GM23338 (cell line): ENCODE data around the gene BRAF. TPM values are rescaled to one million over a fixed set of nuclear protein-coding genes. Genes with fewer than 3 reads are reported as not detected.

Source experiments
- ATAC-seq: fragments of 200-7000 bp; cut with Tn5 transposase; 3 replicates; pipeline ENCODE4 v1.9.1; 2020
- DNase-seq: peaks from one replicate; pipeline ENCODE4 v3.0.0-alpha.2; 2015; ENCODE audit warnings: low spot score
- H2AFZ ChIP-seq: fragments of 200-600 bp; sonication (generic); 2 replicates; pipeline ENCODE4 v1.8.0; 2016; ENCODE audit warnings: antibody characterized with exemption, mild to moderate bottlenecking, moderate library complexity
- H3F3A ChIP-seq: fragments of 200-600 bp; sonication (generic); replicated peaks from 2 replicates; pipeline ENCODE4 v1.8.0; 2017; ENCODE audit warnings: antibody characterized with exemption, mixed run types, low read depth
- H3K27ac ChIP-seq: fragments of 200-600 bp; sonication (generic); 2 replicates; pipeline ENCODE4 v1.6.1; 2016; ENCODE audit warnings: low read depth
- H3K27me3 ChIP-seq: fragments of 200-600 bp; sonication (generic); 2 replicates; pipeline ENCODE4 v1.8.0; 2016; ENCODE audit warnings: mild to moderate bottlenecking, mixed run types, moderate library complexity; ENCODE audit not compliant: insufficient read depth
- H3K36me3 ChIP-seq: fragments of 200-600 bp; sonication (generic); 2 replicates; pipeline ENCODE4 v1.8.0; 2016; ENCODE audit warnings: mild to moderate bottlenecking; ENCODE audit not compliant: insufficient read depth
- H3K4me1 ChIP-seq: fragments of 200-600 bp; sonication (generic); 2 replicates; pipeline ENCODE4 v1.8.0; 2016; ENCODE audit warnings: mild to moderate bottlenecking, moderate library complexity; ENCODE audit not compliant: insufficient read depth
- H3K4me2 ChIP-seq: fragments of 200-600 bp; sonication (generic); 2 replicates; pipeline ENCODE4 v1.7.1; 2017; ENCODE audit warnings: mixed run types
- H3K4me3 ChIP-seq: fragments of 200-600 bp; sonication (generic); 2 replicates; pipeline ENCODE4 v1.6.1; 2016; ENCODE audit warnings: mixed run types
- H3K79me2 ChIP-seq: fragments of 200-600 bp; sonication (generic); replicated peaks from 2 replicates; pipeline ENCODE4 v1.8.0; 2017; ENCODE audit warnings: mild to moderate bottlenecking; ENCODE audit not compliant: insufficient read depth
- H3K9me2 ChIP-seq: fragments of 200-600 bp; sonication (generic); 2 replicates; pipeline ENCODE4 v1.8.0; 2017; ENCODE audit not compliant: insufficient read depth
- H4K20me1 ChIP-seq: fragments of 200-600 bp; sonication (generic); replicated peaks from 2 replicates; pipeline ENCODE4 v1.8.0; 2017; ENCODE audit warnings: mild to moderate bottlenecking; ENCODE audit not compliant: insufficient read depth
- H3K27ac Mint-ChIP-seq: 2 replicates; pipeline ENCODE4 v1.8.0; 2020; ENCODE audit warnings: inconsistent platforms, mild to moderate bottlenecking, moderate library complexity, mixed read lengths
- H3K27me3 Mint-ChIP-seq: 3 replicates; pipeline ENCODE4 v1.8.0; 2022; ENCODE audit warnings: low read depth, mild to moderate bottlenecking, moderate library complexity, mixed read lengths, inconsistent platforms; ENCODE audit not compliant: insufficient read depth, poor library complexity
- H3K36me3 Mint-ChIP-seq: 3 replicates; pipeline ENCODE4 v1.8.0; 2021; ENCODE audit warnings: low read depth, mild to moderate bottlenecking, inconsistent platforms, moderate library complexity, mixed read lengths
- H3K4me1 Mint-ChIP-seq: 3 replicates; pipeline ENCODE4 v1.8.0; 2020; ENCODE audit warnings: mild to moderate bottlenecking, inconsistent platforms, mixed read lengths
- H3K4me3 Mint-ChIP-seq: 3 replicates; pipeline ENCODE4 v1.8.0; 2021; ENCODE audit warnings: moderate library complexity, mild to moderate bottlenecking, inconsistent platforms, mixed read lengths
- H3K9me3 Mint-ChIP-seq: 3 replicates; pipeline ENCODE4 v1.8.0; 2020; ENCODE audit warnings: moderate library complexity, mild to moderate bottlenecking, inconsistent platforms, mixed read lengths
- CREB1 ChIP-seq: fragments of 250-450 bp; sonication (Bioruptor Pico); IDR thresholded peaks from 2 replicates; pipeline ENCODE4 v1.5.0; 2020; ENCODE audit warnings: low read depth, mild to moderate bottlenecking, moderate library complexity
- ETS1 ChIP-seq: IDR thresholded peaks from 2 replicates; pipeline ENCODE4 v1.6.1; 2016; ENCODE audit warnings: antibody characterized with exemption
- EZH2 ChIP-seq: fragments of 200-600 bp; sonication (generic); IDR thresholded peaks from one replicate; pipeline ENCODE4 v1.8.0; 2017; ENCODE audit warnings: antibody characterized with exemption, mild to moderate bottlenecking, low read depth; ENCODE audit not compliant: unreplicated experiment
- JUNB ChIP-seq: IDR thresholded peaks from one replicate; pipeline ENCODE4 v1.6.1; 2016; ENCODE audit warnings: antibody characterized with exemption; ENCODE audit not compliant: unreplicated experiment
- NANOG ChIP-seq: IDR thresholded peaks from 2 replicates; pipeline ENCODE4 v1.6.1; 2016; ENCODE audit warnings: antibody characterized with exemption, borderline replicate concordance
- POLR2AphosphoS5 ChIP-seq: IDR thresholded peaks from 2 replicates; pipeline ENCODE4 v1.6.1; 2016; ENCODE audit warnings: antibody characterized with exemption, low read depth
- ZNF114 ChIP-seq: fragments of 250-450 bp; sonication (Bioruptor Pico); IDR thresholded peaks from 2 replicates; pipeline ENCODE4 v1.5.0; 2020; ENCODE audit warnings: mild to moderate bottlenecking, moderate library complexity
- ZNF331 ChIP-seq: fragments of 250-450 bp; sonication (Bioruptor Pico); IDR thresholded peaks from 2 replicates; pipeline ENCODE4 v1.5.0; 2020; ENCODE audit warnings: low read depth, mild to moderate bottlenecking, moderate library complexity
- polyA plus RNA-seq: library from polyadenylated mRNA; unstranded; fragments of >200 nt; fragmentation: Nextera tagmentation; extraction: Ambion mirVana; gene quantifications from 2 replicates; pipeline ENCODE4 v1.2.1, GENCODE V29; 2016
- total RNA-seq: library from RNA; depleted of rRNA; stranded (reverse); fragments of >200 nt; shearing (Covaris generic); gene quantifications from 2 replicates; pipeline ENCODE4 v1.2.3, GENCODE V29; 2014
- TF ChIP-seq, protein P1 (sequence below), 2 experiments: fragments of 200-600 bp in 1 of 2; sonication (generic) in 1 of 2; conservative IDR thresholded peaks; 2 replicates each; pipeline versions ENCODE4 v1.5.1 to v1.6.1; 2016 to 2017; ENCODE audit warnings: antibody characterized with exemption in 2 of 2, low read depth in 2 of 2, mild to moderate bottlenecking in 2 of 2, moderate library complexity in 1 of 2

Gene BRAF
- total and polyA plus RNA-seq, 2 experiments from 2014 or later: 14.6 to 36.8 TPM

GRCh38 chr7:140869430-140869829 lies 55.3 kb downstream of the BRAF start:
- Mint-ChIP-seq H3K27me3 (no peaks in the 10 kb centered on the region), H3K36me3 (peaks cover 5% of the 10 kb centered on the region), H3K4me3 (no peak overlapping the region), H3K4me1 (peaks cover 11% of the 10 kb centered on the region; the same call in 2 of the 3 replicates), H3K27ac (no peak overlapping the region), H3K9me3 (peaks cover 5% of the 10 kb centered on the region; the same call in 2 of the 3 replicates)
- Histone ChIP-seq H3K9me2 (no peaks in the 10 kb centered on the region), H4K20me1 (peaks cover 7% of the 10 kb centered on the region; the same call in 1 of the 2 replicates), H3K4me3 (no peak overlapping the region), H3F3A (no peaks in the 10 kb centered on the region), H3K27me3 (no peaks in the 10 kb centered on the region), H3K79me2 (peaks cover 92% of the 10 kb centered on the region), H3K4me1 (no peaks in the 10 kb centered on the region), H3K27ac (no peak overlapping the region), H3K36me3 (no peaks in the 10 kb centered on the region), H2AFZ (no peak overlapping the region), H3K4me2 (no peak overlapping the region)
- no peak for TF ChIP-seq POLR2AphosphoS5
- no peak for TF ChIP-seq ZNF114 (CRISPR knock-in tag)
- no peak for TF ChIP-seq CREB1 (CRISPR knock-in tag)
- TF ChIP-seq, protein P1, sequence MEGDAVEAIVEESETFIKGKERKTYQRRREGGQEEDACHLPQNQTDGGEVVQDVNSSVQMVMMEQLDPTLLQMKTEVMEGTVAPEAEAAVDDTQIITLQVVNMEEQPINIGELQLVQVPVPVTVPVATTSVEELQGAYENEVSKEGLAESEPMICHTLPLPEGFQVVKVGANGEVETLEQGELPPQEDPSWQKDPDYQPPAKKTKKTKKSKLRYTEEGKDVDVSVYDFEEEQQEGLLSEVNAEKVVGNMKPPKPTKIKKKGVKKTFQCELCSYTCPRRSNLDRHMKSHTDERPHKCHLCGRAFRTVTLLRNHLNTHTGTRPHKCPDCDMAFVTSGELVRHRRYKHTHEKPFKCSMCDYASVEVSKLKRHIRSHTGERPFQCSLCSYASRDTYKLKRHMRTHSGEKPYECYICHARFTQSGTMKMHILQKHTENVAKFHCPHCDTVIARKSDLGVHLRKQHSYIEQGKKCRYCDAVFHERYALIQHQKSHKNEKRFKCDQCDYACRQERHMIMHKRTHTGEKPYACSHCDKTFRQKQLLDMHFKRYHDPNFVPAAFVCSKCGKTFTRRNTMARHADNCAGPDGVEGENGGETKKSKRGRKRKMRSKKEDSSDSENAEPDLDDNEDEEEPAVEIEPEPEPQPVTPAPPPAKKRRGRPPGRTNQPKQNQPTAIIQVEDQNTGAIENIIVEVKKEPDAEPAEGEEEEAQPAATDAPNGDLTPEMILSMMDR (conservative IDR thresholded peaks at IDR 0.05; ENCODE audit: low read depth in 2 of 2): no peak
- TF ChIP-seq EZH2: no peak
- DNase-seq (no peak), ATAC-seq (no peak)

DNA sequence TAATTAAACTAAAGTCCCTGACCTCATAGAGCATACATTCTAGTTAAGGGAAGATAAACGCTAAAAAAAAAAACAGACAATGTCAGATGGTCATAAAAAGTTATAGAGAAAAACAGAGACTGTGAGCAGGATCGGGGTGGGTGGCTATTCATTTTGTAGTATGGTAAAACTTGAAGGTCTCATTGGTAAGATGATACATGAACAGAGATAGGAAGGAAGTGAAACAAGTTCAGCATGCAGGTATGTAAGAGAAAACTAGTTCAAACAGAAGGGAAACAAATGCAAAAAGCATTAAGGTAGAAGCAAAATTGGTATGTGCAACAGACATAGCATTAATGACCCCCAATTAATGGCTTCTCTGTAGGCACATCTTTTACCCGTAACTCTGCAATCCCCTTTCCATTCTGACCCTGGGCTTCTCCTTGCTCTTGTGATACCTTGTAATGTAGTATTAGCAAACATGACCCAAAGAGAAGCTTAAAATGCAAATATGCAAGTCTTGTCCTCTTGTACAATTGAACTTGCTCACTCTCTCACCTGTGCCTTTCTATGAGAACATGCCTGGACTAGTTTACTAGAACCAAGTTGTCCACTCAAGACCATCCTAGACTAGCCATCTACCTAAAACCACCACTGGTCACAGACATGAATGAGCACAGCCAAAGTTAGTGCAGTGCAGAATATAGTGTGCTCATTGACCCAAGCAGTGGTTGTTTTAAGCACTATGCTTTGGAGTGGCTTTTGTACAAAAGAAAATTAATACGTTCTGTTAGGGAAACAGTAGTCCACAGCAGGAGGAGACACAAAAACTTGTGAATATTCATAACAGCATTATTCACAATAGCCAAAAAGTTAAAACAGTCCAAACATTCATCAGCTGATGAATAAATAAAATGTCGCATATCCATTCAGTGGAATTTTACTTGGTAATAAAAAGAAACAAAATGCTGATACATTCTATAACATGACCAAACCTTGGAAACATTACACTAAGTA lies 57.0 kb downstream of the BRAF start:
- DNase-seq (no peak), ATAC-seq (no peak)
- H3K27ac ChIP-seq: no peak overlapping the region
- no peaks in the 10 kb centered on the region for H3K9me2 ChIP-seq
- H3K79me2 ChIP-seq: peaks cover 96% of the 10 kb centered on the region
- H3F3A ChIP-seq: no peaks in the 10 kb centered on the region
- no peaks in the 10 kb centered on the region for H3K27me3 ChIP-seq
- H3K4me3 ChIP-seq: no peak overlapping the region
- H3K4me1 ChIP-seq: no peaks in the 10 kb centered on the region
- Mint-ChIP-seq H3K9me3 (peaks cover 5% of the 10 kb centered on the region; the same call in 2 of the 3 replicates), H3K27ac (peak overlapping the region; percentile 29), H3K4me1 (peaks cover 11% of the 10 kb centered on the region; the same call in 2 of the 3 replicates), H3K27me3 (no peaks in the 10 kb centered on the region), H3K4me3 (no peak overlapping the region), H3K36me3 (peaks cover 13% of the 10 kb centered on the region)
- no peaks in the 10 kb centered on the region for H3K36me3 ChIP-seq
- peaks cover 4% of the 10 kb centered on the region; the same call in 1 of the 2 replicates for H4K20me1 ChIP-seq
- no peak overlapping the region for H3K4me2 ChIP-seq
- no peak overlapping the region for H2AFZ ChIP-seq
- TF ChIP-seq ZNF331 (CRISPR knock-in tag): no peak
- TF ChIP-seq JUNB: no peak
- TF ChIP-seq POLR2AphosphoS5: no peak
- TF ChIP-seq ETS1: no peak
- TF ChIP-seq, protein P1 (conservative IDR thresholded peaks at IDR 0.05; ENCODE audit: low read depth in 2 of 2): no peak
- no peak for TF ChIP-seq CREB1 (CRISPR knock-in tag)
- TF ChIP-seq NANOG: no peak
- TF ChIP-seq EZH2: no peak
